GM11168 (cell line): ENCODE results near the gene SLC30A10.
"Not testable (repeated sequence)": the region's sequence is repeated elsewhere in the genome, so short reads cannot be mapped to it uniquely, and the experiment has no call there.

ENCODE experiments used
- in situ Hi-C: fragments of 300-500 bp; cut with MboI; formaldehyde crosslinking; loops from one replicate; pipeline ENCODE4 v1.12.0; 2022; ENCODE audit warnings: low sequenced_read_pairs; ENCODE audit not compliant: unreplicated experiment

SLC30A10 gene

GRCh38 chr1:219927956-219928790, at the start of gene SLC30A10:
TSS of gene SLC30A10 (minus strand) at chr1:219928557. CDS start at chr1:219928440, 117 bp downstream.
- in situ Hi-C loops = no loop called here

GRCh38 chr1:219973213-219973612, 44.9 kb upstream of the SLC30A10 start:
- in situ Hi-C loops = no loop called here

DNA sequence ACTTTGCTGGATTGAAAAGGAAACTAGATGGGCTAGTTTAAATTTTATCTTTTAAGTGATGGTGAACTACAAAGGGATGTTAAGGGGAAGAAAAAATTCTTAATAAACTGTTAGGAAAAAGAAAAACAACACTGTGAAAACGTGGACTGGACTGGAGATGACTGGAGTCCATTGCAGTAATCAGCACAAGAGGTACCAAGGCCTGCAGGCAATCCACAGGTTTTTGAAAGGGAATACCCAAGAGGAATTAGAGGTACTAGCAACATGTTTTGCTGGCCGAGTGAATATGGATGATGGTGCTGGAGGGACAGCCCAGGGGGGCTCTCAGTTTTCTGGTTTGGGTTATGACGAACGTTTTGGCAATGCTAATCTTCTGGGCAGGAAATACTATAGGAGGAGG, 39.0 kb upstream of the SLC30A10 start:
- in situ Hi-C loops = no loop called here

- in situ Hi-C loops = no loop called here
Measured at GRCh38 chr1:219966071-219966349, 37.7 kb upstream of the SLC30A10 start.

DNA sequence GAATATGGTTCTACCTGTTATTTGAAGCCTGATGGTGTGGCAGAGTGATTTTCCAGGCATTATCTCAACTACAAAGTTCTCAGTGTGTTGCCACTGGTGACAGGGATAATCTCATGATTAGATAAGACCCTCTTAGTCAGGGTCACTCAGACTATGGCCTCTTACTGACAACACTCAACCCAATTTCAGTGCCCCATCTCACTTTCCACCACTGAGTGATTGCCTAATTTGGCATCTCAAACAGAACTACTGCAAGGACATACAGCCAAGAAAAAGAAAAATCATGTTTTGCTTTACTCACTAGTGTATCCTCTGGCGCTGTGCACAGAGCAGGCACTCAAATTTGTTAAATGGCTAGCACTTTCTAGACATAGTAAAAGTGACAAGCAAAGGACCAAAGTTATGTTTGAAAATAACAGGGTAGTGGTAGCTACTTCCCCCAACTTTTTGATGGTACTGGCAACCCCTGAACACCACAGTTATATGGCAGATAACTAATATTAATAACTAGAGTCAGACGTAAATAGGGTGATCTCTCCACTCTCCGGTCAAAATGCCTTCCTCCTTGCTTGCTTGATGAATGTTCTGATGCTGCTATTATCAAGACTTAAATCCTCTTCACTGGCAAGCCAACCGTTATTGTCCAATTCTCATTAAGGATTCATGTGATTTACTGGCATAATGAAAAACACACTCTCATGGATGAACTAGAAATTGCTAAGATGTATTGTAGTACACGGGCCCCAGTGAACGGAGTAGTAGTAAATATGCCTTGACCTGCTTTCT, 37.1 kb upstream of the SLC30A10 start:
- in situ Hi-C loops = no loop called here

DNA sequence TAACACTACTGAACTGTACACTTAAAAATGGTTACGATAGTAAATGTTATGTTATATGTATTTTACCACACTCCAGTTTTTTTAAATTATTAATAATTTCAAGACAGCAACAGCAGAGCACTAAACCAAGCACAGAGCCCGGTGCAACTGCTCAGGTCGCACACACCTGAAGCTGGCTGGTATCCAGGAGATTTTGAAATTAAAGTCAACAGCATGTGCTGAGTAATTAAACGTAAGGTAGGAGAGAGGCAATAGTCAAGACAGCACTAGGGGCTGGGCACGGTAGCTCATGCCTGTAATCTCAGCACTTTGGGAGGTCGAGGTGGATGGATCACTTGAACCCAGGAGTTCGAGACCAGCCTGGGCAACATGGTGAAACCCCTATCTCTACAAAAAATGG, 35.1 kb upstream of the SLC30A10 start:
- in situ Hi-C loops = no loop called here

GRCh38 chr1:219961684-219962083, 33.3 kb upstream of the SLC30A10 start:
- in situ Hi-C loops = no loop called here

DNA sequence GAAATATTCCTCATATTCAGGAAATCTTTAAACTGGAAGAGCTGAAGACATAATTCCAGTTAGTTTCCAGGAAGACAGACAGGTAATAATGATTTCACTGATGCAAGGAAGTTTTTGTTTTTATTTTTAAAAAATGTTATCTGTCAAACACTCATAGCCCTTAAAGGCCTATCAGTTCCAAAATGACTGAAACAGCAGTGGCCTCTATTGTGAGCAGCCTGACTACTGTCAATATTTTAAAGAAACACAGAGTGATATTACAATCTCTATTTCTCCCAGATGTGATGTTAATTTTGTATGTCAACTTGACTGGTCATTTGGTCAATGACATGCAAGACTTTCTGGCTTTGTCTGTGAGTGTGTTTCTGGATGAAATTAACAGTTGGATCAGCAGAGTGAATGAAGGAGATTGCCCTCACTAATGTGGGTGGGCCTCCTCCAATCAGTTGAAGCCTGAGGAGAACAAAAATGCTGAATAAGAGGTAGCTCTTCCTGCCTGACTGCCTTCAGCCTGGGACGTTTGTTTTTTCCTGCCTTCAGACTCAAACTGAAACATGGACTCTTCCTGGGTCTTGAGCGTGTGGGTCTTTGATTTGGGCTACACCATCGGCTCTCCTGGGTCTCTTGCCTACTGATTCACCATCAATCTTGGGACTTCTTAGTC, 31.3 kb upstream of the SLC30A10 start:
- in situ Hi-C loops = no loop called here

DNA sequence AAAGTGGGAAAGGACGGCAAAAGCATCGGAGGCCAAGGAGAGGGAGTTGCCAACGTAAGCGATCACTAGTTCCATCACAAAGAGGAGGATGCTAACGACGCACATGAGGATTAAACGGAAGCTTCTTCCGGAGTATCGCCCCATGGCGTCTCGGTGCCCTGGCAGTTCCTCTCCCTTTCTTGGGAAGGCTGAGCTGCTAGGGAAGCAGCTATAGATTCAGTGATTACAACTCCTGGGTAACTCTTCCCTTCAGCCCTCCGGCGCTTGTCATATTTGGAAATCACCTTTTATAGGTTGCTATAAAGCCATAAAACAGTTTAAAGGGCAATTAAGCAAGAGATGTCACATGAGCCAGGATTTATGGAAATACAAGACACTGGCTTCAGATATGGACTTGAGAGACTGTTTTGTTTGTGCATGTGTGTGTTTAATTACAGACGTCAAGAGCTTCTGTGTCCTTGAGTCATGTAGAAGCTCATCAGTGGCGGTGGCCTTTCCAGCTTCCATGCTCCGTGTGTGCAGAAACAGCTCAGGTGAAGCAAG, 30.6 kb upstream of the SLC30A10 start:
- in situ Hi-C loops = no loop called here

- in situ Hi-C loops = no loop called here
Measured at GRCh38 chr1:219954736-219955421, 26.5 kb upstream of the SLC30A10 start.

GRCh38 chr1:219954052-219954451, 25.7 kb upstream of the SLC30A10 start:
- in situ Hi-C loops = no loop called here

- in situ Hi-C loops = no loop called here
Measured at GRCh38 chr1:219952361-219952760, 24.0 kb upstream of the SLC30A10 start.

GRCh38 chr1:219949227-219949626, 20.9 kb upstream of the SLC30A10 start:
- in situ Hi-C loops = not testable (repeated sequence)

DNA sequence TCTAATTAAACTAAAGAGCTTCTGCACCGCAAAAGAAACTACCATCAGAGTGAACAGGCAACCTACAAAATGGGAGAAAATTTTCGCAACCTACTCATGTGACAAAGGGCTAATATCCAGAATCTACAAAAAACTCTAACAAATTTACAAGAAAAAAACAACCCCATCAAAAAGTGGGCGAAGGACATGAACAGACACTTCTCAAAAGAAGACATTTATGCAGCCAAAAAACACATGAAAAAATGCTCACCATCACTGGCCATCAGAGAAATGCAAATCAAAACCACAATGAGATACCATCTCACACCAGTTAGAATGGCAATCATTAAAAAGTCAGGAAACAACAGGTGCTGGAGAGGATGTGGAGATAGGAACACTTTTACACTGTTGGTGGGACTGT, 20.4 kb upstream of the SLC30A10 start:
- in situ Hi-C loops = not testable (repeated sequence)

DNA sequence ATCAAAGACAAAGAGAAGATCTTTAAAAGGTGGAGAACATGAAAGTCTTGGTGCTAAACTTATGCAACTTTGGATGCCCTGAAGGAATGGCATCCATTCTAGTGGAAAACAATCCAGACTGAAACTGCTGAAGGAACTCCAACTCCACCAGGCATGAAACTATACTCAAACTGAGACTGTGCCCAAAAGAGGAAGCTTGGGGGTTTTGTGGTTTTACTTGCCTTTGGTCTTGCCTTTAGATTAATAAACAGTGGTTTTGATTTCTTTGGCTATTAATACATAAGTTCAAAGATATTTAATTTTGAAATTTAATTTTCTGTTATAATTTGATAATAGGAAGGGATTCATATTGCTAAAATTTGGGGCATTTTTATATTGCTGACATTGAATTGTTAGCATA, 17.4 kb upstream of the SLC30A10 start:
- in situ Hi-C loops = no loop called here

DNA sequence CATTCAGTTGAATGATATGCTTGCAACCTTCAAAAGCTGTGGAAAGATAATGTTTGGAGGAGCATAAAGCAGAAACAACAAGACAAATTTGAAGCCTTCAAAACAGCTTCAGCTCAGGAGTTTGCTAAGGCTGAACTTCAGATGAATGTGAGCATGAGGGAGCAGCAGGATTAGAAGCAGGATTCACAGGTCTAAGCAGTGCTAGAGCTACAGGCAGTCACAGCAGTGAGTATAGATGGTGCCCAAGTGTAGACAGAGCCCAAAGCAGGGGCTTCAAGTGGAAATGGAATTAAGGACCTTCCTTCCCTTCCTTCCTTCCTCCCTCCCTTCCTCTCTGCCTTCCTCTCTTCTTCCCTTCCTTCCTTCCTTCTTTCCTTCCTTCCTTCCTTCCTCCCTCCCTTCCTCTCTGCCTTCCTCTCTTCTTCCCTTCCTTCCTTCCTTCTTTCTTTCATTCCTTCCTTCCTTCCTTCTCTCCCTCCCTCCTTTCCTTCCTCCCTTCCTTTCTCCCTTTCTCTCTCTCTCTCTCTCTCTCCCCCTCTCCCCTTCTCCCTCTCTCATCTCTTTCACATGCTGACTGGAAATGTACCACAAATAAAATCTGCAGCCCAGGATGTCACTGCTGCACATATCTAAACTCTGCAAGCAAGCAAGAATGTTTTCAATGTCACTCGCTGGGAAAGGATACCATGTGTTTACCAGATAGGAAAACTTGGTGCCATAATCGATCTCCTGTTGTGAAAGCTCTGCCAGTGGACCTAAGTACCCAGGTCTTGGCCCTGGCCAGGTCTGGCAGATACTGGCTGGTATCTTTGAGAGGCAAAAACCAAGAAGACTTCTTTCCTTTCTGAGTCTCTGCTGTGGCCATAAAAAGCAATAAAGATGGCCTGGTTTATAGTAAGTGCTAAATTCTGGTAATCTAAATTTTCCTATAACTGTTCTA, 13.1 kb upstream of the SLC30A10 start:
- in situ Hi-C loops = no loop called here

DNA sequence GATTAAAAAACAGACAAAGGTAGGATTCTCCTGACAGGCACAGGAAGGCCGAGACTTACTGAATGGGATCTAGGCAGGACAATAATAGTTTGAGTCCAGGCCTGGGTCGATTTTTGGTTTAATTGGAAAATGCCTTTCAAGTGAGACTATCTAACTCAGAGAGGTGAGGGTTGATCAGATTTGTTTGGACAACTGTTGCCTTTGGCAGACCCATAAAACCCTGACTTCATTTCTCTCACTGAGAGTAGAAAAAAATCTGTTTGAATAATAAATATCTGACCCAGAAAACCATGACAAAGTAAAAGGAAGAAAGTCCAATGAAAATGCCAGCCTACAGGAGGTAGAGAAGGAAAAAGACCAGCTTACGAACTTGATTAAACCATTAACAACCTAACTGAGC, 12.3 kb upstream of the SLC30A10 start:
- in situ Hi-C loops = no loop called here

DNA sequence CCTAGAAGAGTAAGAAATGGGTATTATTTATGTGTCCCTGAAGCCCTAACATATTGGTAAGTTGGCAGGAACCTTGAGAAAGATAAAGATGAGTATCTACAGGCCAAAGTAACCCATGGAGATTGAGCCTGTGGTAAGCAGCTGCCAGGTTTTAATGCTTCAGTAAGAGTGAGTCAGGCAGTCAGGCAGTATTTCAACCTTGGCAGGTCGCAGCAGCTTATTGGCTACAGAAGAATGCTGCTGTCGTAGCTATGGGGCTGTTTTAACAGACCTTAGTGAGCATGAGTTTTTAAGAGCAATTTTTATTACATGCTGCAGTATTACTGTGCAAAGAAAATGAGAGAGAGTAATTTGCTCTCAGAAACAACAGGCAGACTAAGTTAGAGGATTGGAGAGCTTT, 10.3 kb upstream of the SLC30A10 start:
- in situ Hi-C loops = no loop called here

DNA sequence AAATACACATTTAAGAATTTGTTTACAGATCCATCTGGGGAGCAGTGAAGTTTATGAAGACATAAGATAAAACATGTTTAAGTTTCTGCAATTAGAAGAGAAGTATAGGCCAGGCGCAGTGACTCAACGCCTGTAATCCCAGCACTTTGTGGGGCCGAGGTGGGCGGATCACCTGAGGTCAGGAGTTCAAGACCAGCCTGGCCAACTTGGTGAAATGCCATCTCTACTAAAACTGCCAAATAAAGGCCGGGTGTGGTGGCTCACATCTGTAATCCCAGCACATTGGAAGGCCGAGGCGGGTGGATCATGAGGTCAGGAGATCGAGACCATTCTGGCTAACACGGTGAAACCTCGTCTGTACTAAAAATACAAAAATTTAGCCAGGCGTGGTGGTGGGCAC, 5.4 kb upstream of the SLC30A10 start:
- in situ Hi-C loops = not testable (repeated sequence)
